Transverse colon (tissue), 3 donors: ENCODE data around the gene PET100.

Experiments
- CTCF ChIP-seq, 5 experiments: fragments of 200-600 bp in 3 of 5; fragments of 450-650 bp in 2 of 5; sonication (generic) in 3 of 5; IDR thresholded peaks; 1 replicate in 2 of 5; 2 replicates in 3 of 5; pipeline ENCODE4 v1.5.1; 2016 to 2017; ENCODE audit warnings: antibody characterized with exemption in 5 of 5, inconsistent platforms in 3 of 5, mild to moderate bottlenecking in 2 of 5, moderate library complexity in 1 of 5
- POLR2A ChIP-seq: fragments of 450-650 bp; IDR thresholded peaks from one replicate; pipeline ENCODE4 v1.6.1; 2016; ENCODE audit warnings: antibody characterized with exemption, mild to moderate bottlenecking, moderate library complexity

GRCh38 chr19:7652061-7652641, 22.6 kb downstream of the PET100 start:
- TF ChIP-seq CTCF (IDR thresholded peaks at IDR 0.05) (peak; percentile 97 to 99 (median 99)), POLR2A (no peak)
